Kidney epithelial cell (primary cell): ENCODE data around the gene GMNC. TPM values are rescaled to one million over a fixed set of nuclear protein-coding genes. Genes with fewer than 3 reads are reported as not detected.

Experiments used
- DNase-seq: peaks from one replicate; pipeline ENCODE4 v3.0.0-alpha.2; 2010; ENCODE audit warnings: low read depth
- H3K27me3 ChIP-seq: 2 replicates; pipeline ENCODE4 v1.6.0; 2011; ENCODE audit warnings: low read length; ENCODE audit not compliant: control insufficient read depth, insufficient read depth
- H3K36me3 ChIP-seq: 2 replicates; pipeline ENCODE4 v1.5.1; 2011; ENCODE audit warnings: low read length; ENCODE audit not compliant: control insufficient read depth, insufficient read depth
- H3K4me3 ChIP-seq: 2 replicates; pipeline ENCODE4 v1.5.1; 2011; ENCODE audit warnings: low read depth, mild to moderate bottlenecking, control low read depth, low read length
- CTCF ChIP-seq: IDR thresholded peaks from 2 replicates; pipeline ENCODE4 v1.5.1; 2011; ENCODE audit warnings: mild to moderate bottlenecking, moderate library complexity, low read length, control low read depth, inconsistent platforms; ENCODE audit not compliant: insufficient read depth, poor library complexity, severe bottlenecking
- total RNA-seq: library from RNA; depleted of rRNA; stranded (reverse); fragments of >200 nt; gene quantifications from 2 replicates; pipeline ENCODE4 v1.2.3, GENCODE V29; 2015

GMNC gene
- total RNA-seq, 1 donor from 2014 or later, result 0.38 TPM

GRCh38 chr3:190847436-190847835, 15.1 kb downstream of the GMNC start:
- H3K4me3 ChIP-seq, result no peak overlapping the region
- no peaks in the 10 kb centered on the region for H3K27me3 ChIP-seq
- DNase-seq, result no peak
- no peaks in the 10 kb centered on the region for H3K36me3 ChIP-seq
- no peak for TF ChIP-seq CTCF

- DNase-seq, result no peak
These were observed 22.3 kb downstream of the GMNC start for GRCh38 chr3:190840146-190840545.

GRCh38 chr3:190831225-190831624, 31.3 kb downstream of the GMNC start:
- H3K27me3 ChIP-seq, result no peaks in the 10 kb centered on the region
- H3K4me3 ChIP-seq, result no peak overlapping the region
- TF ChIP-seq CTCF, result no peak
- H3K36me3 ChIP-seq, result no peaks in the 10 kb centered on the region
- no peak for DNase-seq

More at GRCh38 chr3:190840146-190840545, 22.3 kb downstream of the GMNC start:
- no peak for TF ChIP-seq CTCF
- Histone ChIP-seq H3K4me3 (no peak overlapping the region), H3K27me3 (no peaks in the 10 kb centered on the region), H3K36me3 (no peaks in the 10 kb centered on the region)

- no peak for TF ChIP-seq CTCF
- DNase-seq, result no peak
These were observed 32.5 kb downstream of the GMNC start for GRCh38 chr3:190830031-190830430.

GRCh38 chr3:190826018-190826417, 36.5 kb downstream of the GMNC start:
- no peak overlapping the region for H3K4me3 ChIP-seq
- TF ChIP-seq CTCF, result no peak
- H3K27me3 ChIP-seq, result no peaks in the 10 kb centered on the region
- DNase-seq, result no peak
- no peaks in the 10 kb centered on the region for H3K36me3 ChIP-seq

More at GRCh38 chr3:190830031-190830430, 32.5 kb downstream of the GMNC start:
- Histone ChIP-seq H3K27me3 (no peaks in the 10 kb centered on the region), H3K36me3 (no peaks in the 10 kb centered on the region), H3K4me3 (no peak overlapping the region)

GRCh38 chr3:190825386-190826016, 37.0 kb downstream of the GMNC start:
- Histone ChIP-seq H3K4me3 (no peak overlapping the region), H3K36me3 (no peaks in the 10 kb centered on the region), H3K27me3 (no peaks in the 10 kb centered on the region)
- no peak for DNase-seq
- TF ChIP-seq CTCF, result no peak
